HCT116 (cell line): Measurements from ENCODE around the gene SIX4.

Experiments used
- CTCF ChIP-seq, 3 experiments: fragments of 200-600 bp in 1 of 3; sonication (generic) in 1 of 3; IDR thresholded peaks in 2 of 3; conservative IDR thresholded peaks in 1 of 3; 2 replicates each; pipeline ENCODE4 v1.5.1; 2012 to 2017; ENCODE audit warnings: low read depth in 2 of 3, low read length in 2 of 3, antibody characterized with exemption in 1 of 3, borderline replicate concordance in 1 of 3, control low read depth in 1 of 3, mild to moderate bottlenecking in 1 of 3, mixed read lengths in 1 of 3, mixed run types in 1 of 3, moderate library complexity in 1 of 3; ENCODE audit not compliant: insufficient read depth in 1 of 3
- EGR1 ChIP-seq: IDR thresholded peaks from 2 replicates; pipeline ENCODE4 v1.6.1; 2012; ENCODE audit warnings: low read depth
- JUND ChIP-seq: IDR thresholded peaks from 2 replicates; pipeline ENCODE4 v1.6.1; 2012
- POLR2A ChIP-seq: IDR thresholded peaks from 2 replicates; pipeline ENCODE4 v1.7.0; 2011; ENCODE audit warnings: borderline replicate concordance; ENCODE audit not compliant: insufficient read depth, insufficient read length; ENCODE audit errors: extremely low read depth
- REST ChIP-seq: IDR thresholded peaks from 2 replicates; pipeline ENCODE4 v1.6.1; 2012; ENCODE audit warnings: low read depth

- TF ChIP-seq CTCF (IDR thresholded peaks at IDR 0.05 in 2 of 3, conservative IDR thresholded peaks at IDR 0.05 in 1 of 3; ENCODE audit: borderline replicate concordance in 1 of 3, insufficient read depth in 1 of 3, low read depth in 2 of 3, low read length in 2 of 3) (no peak), EGR1 (no peak), REST (no peak), JUND (no peak), POLR2A (no peak)
Measured at GRCh38 chr14:60753264-60754119, 29.3 kb upstream of the SIX4 start.
